Measurements from ENCODE around the gene BCAS4.

DNA sequence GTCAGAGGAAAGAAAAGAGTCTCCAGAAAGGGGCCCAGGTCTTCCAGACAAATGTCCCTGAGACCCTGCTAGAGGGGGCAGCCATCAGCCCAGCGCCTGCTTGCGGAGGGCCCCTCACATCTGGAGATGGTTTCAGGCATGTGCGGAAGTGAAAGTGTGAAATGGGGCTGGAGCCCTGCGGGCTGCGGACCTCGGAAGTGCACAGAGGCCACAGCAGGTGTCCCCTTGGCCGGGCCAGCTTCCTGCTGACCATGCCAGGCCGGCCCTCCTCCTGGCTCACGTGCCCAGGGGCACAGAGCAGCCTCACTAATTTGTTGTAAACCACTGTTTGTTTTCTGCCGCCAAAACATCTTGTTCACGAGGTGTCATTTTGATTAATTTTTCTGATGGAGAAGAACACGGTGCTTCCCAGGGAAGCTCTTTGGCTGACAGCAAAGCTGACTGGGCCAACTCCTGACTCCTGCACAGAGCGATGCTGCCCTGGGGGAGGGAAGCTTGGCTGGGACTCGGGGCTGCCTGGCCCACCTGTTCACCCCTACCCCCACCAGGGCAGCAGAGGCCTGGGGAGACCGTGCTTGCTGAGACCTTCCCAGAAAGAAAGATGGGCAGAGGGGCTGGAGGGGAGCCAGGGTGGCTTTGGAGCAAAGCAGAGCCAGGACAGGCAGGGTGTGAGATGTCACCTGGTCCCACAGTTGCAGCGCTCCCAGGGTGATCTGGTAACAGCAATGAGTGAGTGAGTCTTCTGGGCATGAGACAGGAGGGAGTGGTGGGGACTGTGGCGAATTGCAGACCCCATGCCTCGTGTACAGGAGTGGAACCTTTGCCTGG, 54.2 kb downstream of the BCAS4 start:
- TF ChIP-seq, protein P1, sequence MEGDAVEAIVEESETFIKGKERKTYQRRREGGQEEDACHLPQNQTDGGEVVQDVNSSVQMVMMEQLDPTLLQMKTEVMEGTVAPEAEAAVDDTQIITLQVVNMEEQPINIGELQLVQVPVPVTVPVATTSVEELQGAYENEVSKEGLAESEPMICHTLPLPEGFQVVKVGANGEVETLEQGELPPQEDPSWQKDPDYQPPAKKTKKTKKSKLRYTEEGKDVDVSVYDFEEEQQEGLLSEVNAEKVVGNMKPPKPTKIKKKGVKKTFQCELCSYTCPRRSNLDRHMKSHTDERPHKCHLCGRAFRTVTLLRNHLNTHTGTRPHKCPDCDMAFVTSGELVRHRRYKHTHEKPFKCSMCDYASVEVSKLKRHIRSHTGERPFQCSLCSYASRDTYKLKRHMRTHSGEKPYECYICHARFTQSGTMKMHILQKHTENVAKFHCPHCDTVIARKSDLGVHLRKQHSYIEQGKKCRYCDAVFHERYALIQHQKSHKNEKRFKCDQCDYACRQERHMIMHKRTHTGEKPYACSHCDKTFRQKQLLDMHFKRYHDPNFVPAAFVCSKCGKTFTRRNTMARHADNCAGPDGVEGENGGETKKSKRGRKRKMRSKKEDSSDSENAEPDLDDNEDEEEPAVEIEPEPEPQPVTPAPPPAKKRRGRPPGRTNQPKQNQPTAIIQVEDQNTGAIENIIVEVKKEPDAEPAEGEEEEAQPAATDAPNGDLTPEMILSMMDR (IDR thresholded peaks at IDR 0.05): no peak
- TF ChIP-seq POLR2AphosphoS5 (IDR thresholded peaks at IDR 0.05): no peak

Data from breast epithelium (tissue), 3 donors.